ENCODE data around the gene BCL7C. TPM values are rescaled to one million over a fixed set of nuclear protein-coding genes. Genes with fewer than 3 reads are reported as not detected.

The BCL7C gene
- total and polyA plus RNA-seq, 2 of the 13 experiments (the other 11 are each of a cell fraction or from before 2014, with no cell fraction given) = 17.7 to 33.8 TPM

- Histone ChIP-seq H3K79me2 (ENCODE audit: insufficient read depth, low read length) (no peaks in the 10 kb centered on the region), H4K20me1 (ENCODE audit: insufficient read depth, low read length) (no peaks in the 10 kb centered on the region; the same call in 1 of the 2 replicates), H3K4me3 (replicated peaks in 1 of 3; ENCODE audit: insufficient read depth in 1 of 3, low read depth in 2 of 3, low read length in 3 of 3) (no peak overlapping the region), H3K4me2 (ENCODE audit: low read depth, low read length) (no peak overlapping the region), H3K9me3 (ENCODE audit: low read length) (no peaks in the 10 kb centered on the region), H3K27me3 (ENCODE audit: control insufficient read depth in 1 of 2, insufficient read depth in 2 of 2, low read length in 2 of 2) (no peaks in the 10 kb centered on the region; a peak in 1 of 5 replicates), H3K9ac (ENCODE audit: insufficient read depth, low read depth, low read length) (no peak overlapping the region), H3K36me3 (replicated peaks in 1 of 2; ENCODE audit: control insufficient read depth in 1 of 2, insufficient read depth in 2 of 2, low read length in 2 of 2) (peaks cover 11 to 17% of the 10 kb centered on the region in 2 experiments; a peak in 4 of 5 replicates), H3K27ac (ENCODE audit: extremely low read length, insufficient read depth, low read length) (no peak overlapping the region), H2AFZ (ENCODE audit: low read length) (no peak overlapping the region), H3K4me1 (ENCODE audit: insufficient read depth, low read length) (peaks cover 18% of the 10 kb centered on the region)
- in situ Hi-C loops (cut with HindIII; ENCODE audit: extremely low pct_ligation_motif_present, low pct_unique_long_range_greater_than_20kb) (no loop called here), intact Hi-C loops (cut with micrococcal nuclease; ENCODE audit: unreplicated experiment) (loop anchor here (10.0 kb wide), 1 partner anchor 231 kb away; the partner anchor contains the start of gene SRCAP)
- no TSS peak for BruUV-seq (replicated peaks)
- FAIRE-seq = no peak
- 88% methylated on average over 10 of the region's 10 CpGs for WGBS (ENCODE audit: low lambda C conversion rate)
- CTCF ChIA-PET (ENCODE audit: low intra/inter-chr PET ratio, low total read pairs) = no interaction called here
- POLR2A ChIA-PET = interaction anchor here (1.0 to 2.4 kb wide), 2 partner anchors 16 to 24 kb away, joined by 3 to 8 read pairs; partner anchors contain the start of gene ORAI3
- TF ChIP-seq GABPB1 (CRISPR knock-in tag; IDR thresholded peaks at IDR 0.05) (no peak), ZNF792 (CRISPR knock-in tag; IDR thresholded peaks at IDR 0.05) (no peak), SOX6 (IDR thresholded peaks at IDR 0.05) (no peak), SOX6 (CRISPR knock-in tag; IDR thresholded peaks at IDR 0.05) (no peak), ATAD3A (CRISPR knock-in tag; IDR thresholded peaks at IDR 0.05) (no peak), HNF4G (IDR thresholded peaks at IDR 0.05; ENCODE audit: borderline replicate concordance, low read depth, low read length) (no peak), HNF4G (CRISPR knock-in tag; IDR thresholded peaks at IDR 0.05; ENCODE audit: borderline replicate concordance, low read depth) (no peak), ZZZ3 (CRISPR knock-in tag; IDR thresholded peaks at IDR 0.05; ENCODE audit: borderline replicate concordance) (no peak), PAWR (CRISPR knock-in tag; IDR thresholded peaks at IDR 0.05; ENCODE audit: borderline replicate concordance) (no peak), KDM5B (CRISPR knock-in tag; IDR thresholded peaks at IDR 0.05; ENCODE audit: borderline replicate concordance) (no peak), ZNF260 (CRISPR knock-in tag; IDR thresholded peaks at IDR 0.05; ENCODE audit: borderline replicate concordance, low read depth) (no peak), FUBP1 (CRISPR knock-in tag; IDR thresholded peaks at IDR 0.05; ENCODE audit: borderline replicate concordance) (no peak), ARHGAP35 (CRISPR knock-in tag; IDR thresholded peaks at IDR 0.05; ENCODE audit: borderline replicate concordance) (no peak), ZNF550 (CRISPR knock-in tag; IDR thresholded peaks at IDR 0.05; ENCODE audit: borderline replicate concordance) (no peak)
- DNase-seq (ENCODE audit: low spot score) = no peak
- no peak for ATAC-seq
These were observed 32.3 kb upstream of the BCL7C start for GRCh38 chr16:30925995-30926811.

Measured in HepG2 (cell line).